Activated CD4-positive, alpha-beta T cell treated with anti-CD3 and anti-CD28 coated beads, Interleukin-2, amount 10 ng/mL, durations not matched to agents 24 days and 14 days (primary cell): ENCODE results near the gene GPX8. TPM values are rescaled to one million over a fixed set of nuclear protein-coding genes. Genes with fewer than 3 reads are reported as not detected.
A peak's percentile ranks its signal among the peaks of the same experiment; 100 is the strongest.

Source experiments
- DNase-seq: peaks from one replicate; pipeline ENCODE4 v3.0.0; 2022
- H3K27ac Mint-ChIP-seq: one replicate; pipeline ENCODE4 v1.8.0; 2022; ENCODE audit warnings: mild to moderate bottlenecking, mixed read lengths
- H3K27me3 Mint-ChIP-seq: one replicate; pipeline ENCODE4 v1.8.0; 2022; ENCODE audit warnings: mixed read lengths
- H3K36me3 Mint-ChIP-seq: one replicate; pipeline ENCODE4 v1.8.0; 2022; ENCODE audit warnings: low read depth, mild to moderate bottlenecking, mixed read lengths
- H3K4me1 Mint-ChIP-seq: one replicate; pipeline ENCODE4 v1.8.0; 2021; ENCODE audit warnings: mixed read lengths
- H3K4me3 Mint-ChIP-seq: one replicate; pipeline ENCODE4 v1.8.0; 2022; ENCODE audit warnings: mild to moderate bottlenecking, moderate library complexity, mixed read lengths
- H3K9me3 Mint-ChIP-seq: one replicate; pipeline ENCODE4 v1.8.0; 2021; ENCODE audit warnings: mixed read lengths
- intact Hi-C: fragments of 100-400 bp; cut with micrococcal nuclease; formaldehyde crosslinking; loops from one replicate; pipeline ENCODE4 v1.15.1; 2023
- total RNA-seq: library from RNA; stranded (reverse); gene quantifications from 2 replicates; pipeline ENCODE4 v1.2.3, GENCODE V29; 2022

GPX8 gene
- total RNA-seq, 1 donor from 2014 or later, result not detected

DNA sequence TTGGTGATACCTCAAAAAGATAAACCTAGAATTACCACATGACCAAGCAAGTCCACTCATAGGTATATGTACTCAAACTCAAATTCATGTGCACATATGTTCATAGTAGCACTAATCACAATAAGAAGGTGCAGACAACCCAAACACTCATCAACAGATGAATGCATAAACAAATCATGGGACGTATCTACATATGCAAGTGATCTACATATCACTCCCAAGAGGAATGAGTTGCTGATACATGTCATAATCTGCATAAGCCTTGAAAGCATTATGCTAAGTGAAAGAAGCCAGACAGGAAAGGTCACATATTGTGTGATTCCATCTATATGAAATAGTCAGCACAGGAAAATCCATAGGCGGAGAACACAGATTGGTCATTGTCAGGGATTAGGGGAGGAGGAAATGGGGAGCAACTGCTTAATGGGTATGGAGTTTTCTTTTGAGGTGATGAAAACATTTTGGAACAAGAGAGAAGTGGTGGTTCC, 10.6 kb upstream of the GPX8 start:
- Mint-ChIP-seq H3K36me3 (peaks cover 3% of the 10 kb centered on the region), H3K27me3 (peaks cover 63% of the 10 kb centered on the region), H3K4me1 (peaks cover 17% of the 10 kb centered on the region), H3K9me3 (no peaks in the 10 kb centered on the region), H3K27ac (no peak overlapping the region), H3K4me3 (no peak overlapping the region)
- intact Hi-C loops, result loop anchor here (10.0 kb wide), 1 partner anchor 635 kb away; the partner anchor contains the start of gene SNX18
- no peak for DNase-seq

DNA sequence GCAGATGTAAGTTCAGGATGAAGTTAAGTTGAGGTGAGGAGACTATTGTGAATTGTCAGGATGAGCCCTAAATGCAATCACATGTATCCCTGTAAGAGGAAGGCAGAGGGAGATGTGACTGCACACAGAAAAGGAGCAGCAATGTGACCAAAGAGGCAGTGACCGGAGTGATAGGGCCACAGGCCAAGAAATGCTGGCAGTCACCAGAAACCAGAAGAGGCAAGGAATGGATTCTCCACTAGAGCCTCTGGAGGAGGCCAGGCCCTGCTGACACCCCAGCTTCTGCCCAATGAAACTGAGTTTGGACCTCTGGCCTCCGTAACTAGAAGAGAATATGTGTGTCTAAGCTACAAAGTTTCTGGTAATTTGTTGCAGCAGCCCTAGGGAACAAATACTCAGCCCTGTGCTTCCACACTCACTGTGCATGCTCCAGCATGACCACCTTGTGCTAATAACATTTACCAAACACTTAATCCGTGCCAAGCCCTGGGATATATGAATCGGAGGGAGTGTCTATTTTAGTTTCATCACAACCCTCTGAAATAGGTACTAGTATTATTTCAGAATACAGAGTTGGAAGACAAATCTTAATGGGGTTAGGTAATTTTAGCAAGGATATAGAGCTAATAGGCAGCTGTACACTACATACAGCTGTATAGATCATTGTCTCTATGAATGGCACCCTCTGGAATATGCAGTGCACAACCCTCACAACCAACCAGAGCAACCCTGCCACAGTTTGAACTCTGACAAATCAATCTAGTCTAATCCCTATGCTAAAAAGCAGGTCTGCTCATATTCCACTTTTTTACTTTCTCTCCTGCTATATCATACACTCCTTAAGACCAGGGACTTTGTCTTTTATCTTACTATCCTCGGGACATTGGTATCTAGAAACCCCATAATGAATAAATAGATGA, 7.8 kb upstream of the GPX8 start:
- Mint-ChIP-seq H3K36me3 (no peaks in the 10 kb centered on the region), H3K27ac (no peak overlapping the region), H3K9me3 (no peaks in the 10 kb centered on the region), H3K27me3 (peaks cover 74% of the 10 kb centered on the region), H3K4me1 (no peaks in the 10 kb centered on the region), H3K4me3 (no peak overlapping the region)
- no peak for DNase-seq
- intact Hi-C loops, result no loop called here

DNA sequence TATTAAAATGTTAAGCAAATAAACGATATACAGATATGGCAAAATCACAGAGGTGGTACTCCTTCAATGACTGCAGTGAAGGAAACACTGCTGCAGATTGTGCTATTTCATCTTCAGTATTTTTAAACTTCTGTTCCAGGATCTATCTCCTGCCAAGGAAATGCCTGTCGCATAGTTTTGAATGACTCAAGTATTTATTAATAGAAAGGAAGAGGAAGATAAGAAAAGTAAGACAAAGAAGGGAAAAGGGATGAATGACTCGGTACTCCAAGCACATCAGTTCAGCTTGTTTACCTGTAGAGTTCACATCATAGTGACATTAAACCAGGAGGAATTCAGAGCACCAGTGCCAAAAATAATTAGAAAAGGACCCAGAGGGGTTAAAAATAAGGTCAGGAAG, 5.1 kb upstream of the GPX8 start:
- no peak for DNase-seq
- peaks cover 67% of the 10 kb centered on the region for H3K27me3 Mint-ChIP-seq
- no peaks in the 10 kb centered on the region for H3K36me3 Mint-ChIP-seq
- H3K27ac Mint-ChIP-seq, result no peak overlapping the region
- H3K4me3 Mint-ChIP-seq, result no peak overlapping the region
- no peaks in the 10 kb centered on the region for H3K4me1 Mint-ChIP-seq
- no peaks in the 10 kb centered on the region for H3K9me3 Mint-ChIP-seq
- intact Hi-C loops, result no loop called here

DNA sequence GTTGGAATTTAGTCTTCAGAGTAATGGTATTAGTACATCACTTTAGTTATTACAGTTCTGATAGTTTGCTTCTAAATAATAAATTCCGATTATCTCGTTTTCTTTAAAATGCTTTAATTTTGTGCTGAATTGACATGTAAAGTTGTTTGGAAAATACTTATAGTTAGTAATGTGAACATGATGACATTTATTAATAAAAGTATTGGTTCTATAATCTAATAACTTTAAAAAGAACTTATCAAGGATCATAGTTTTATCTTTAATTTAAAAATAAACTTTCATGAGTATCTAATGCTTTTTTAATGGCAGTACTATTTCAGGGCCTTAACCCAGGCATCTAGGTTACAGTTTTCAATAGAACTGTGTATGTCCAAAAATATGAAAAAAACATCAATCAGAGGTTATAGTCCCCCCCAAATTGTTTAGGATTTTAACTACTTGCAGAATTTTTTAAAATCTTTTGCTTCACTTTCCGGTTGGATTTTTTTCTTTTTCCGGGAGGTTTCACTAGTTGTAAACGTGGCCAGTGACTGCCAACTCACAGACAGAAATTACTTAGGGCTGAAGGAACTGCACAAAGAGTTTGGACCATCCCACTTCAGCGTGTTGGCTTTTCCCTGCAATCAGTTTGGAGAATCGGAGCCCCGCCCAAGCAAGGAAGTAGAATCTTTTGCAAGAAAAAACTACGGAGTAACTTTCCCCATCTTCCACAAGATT, 680 bp downstream of the GPX8 start:
- H3K36me3 Mint-ChIP-seq, result no peaks in the 10 kb centered on the region
- no peaks in the 10 kb centered on the region for H3K9me3 Mint-ChIP-seq
- no peaks in the 10 kb centered on the region for H3K4me1 Mint-ChIP-seq
- no peak overlapping the region for H3K27ac Mint-ChIP-seq
- intact Hi-C loops, result no loop called here
- DNase-seq, result no peak
- H3K4me3 Mint-ChIP-seq, result no peak overlapping the region
- peaks cover 60% of the 10 kb centered on the region for H3K27me3 Mint-ChIP-seq

DNA sequence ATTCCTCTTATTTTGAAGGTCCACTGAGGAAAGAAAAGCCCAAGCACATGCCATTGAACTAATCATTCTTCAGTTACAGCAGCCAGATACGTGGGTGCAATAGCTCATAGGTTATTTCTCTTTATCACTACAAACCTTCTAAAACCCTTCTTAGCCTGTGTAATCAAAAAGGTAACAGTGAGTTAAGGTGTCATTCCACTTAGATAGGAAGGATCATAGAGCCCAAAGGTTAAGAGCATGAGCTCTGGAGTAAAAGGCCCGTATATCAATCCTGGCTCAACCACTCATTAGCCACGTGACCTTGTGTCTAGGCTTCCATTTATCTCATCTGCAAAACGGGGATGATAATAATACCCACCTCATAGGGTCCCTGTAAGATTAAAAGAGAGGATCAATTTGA, 2.7 kb downstream of the GPX8 start:
- DNase-seq, result peak; percentile 27
- Mint-ChIP-seq H3K36me3 (no peaks in the 10 kb centered on the region), H3K4me1 (no peaks in the 10 kb centered on the region), H3K9me3 (no peaks in the 10 kb centered on the region), H3K4me3 (no peak overlapping the region), H3K27me3 (peaks cover 66% of the 10 kb centered on the region), H3K27ac (no peak overlapping the region)
- intact Hi-C loops, result no loop called here

DNA sequence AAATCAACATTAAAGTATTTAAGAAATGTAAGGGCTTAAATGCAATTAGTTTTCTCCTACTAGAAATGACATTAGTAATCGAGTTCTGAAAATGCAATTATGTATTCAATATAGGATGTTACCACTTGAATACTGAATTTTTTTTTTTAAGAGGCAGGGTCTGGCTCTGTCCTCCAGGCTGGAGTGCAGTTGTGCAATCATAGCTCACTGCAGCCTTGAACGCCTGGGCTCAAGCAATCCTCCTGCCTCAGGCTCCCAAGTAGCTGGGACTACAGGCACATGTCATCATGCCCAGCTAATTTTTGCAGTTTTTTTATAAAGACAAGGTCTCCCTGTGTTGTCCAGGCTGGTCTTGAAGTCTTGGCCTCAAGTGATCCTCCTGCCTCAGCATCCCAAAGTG, 11.5 kb downstream of the GPX8 start:
- peaks cover 27% of the 10 kb centered on the region for H3K4me1 Mint-ChIP-seq
- intact Hi-C loops, result loop anchor here (10.0 kb wide), 3 partner anchors 243 to 857 kb away; partner anchors contain the start of gene ARL15
- no peaks in the 10 kb centered on the region for H3K9me3 Mint-ChIP-seq
- H3K27me3 Mint-ChIP-seq, result peaks cover 71% of the 10 kb centered on the region
- no peak for DNase-seq
- H3K36me3 Mint-ChIP-seq, result no peaks in the 10 kb centered on the region
- H3K27ac Mint-ChIP-seq, result no peak overlapping the region
- H3K4me3 Mint-ChIP-seq, result no peak overlapping the region

DNA sequence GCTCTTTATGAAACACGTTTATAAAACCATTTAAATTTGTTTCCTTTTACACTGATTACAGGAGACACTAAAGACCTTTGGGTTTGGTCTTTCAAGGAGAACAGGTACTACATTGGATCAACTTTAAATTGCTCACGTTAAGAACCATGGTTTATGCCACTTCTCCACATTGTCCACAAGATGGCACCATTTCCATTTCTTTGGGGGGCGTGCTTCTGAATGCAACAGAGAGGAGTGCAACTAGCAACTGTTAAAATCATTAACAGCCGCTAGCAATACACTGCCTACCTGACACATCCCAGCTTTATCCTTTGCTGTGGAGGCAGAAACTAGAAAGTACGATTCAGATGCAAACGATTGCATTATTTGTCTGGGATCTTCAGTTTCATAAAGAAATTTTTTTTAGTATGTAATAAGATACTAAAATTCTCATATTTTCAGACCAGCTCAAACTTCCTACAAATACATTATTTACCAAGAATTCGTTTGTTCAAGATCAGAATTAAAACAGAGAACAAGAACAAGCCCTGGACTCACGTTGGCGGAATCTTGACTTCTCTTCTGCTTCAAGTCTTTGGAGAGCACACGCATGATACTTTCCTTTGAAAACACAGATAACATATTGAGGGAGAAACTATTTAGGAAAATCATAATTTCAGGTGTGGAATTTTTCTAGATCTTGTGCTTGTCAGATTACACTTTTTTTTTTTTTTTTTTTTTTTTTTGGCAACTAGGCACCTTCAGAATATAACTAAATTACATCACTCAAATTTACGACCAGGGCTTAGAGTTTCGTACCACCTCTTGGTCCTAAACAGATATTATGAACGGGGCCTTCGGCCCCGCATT, 12.3 kb downstream of the GPX8 start:
- intact Hi-C loops, result loop anchor here (1.0 to 10.0 kb wide), 5 partner anchors 135 to 857 kb away; partner anchors contain the start of genes ARL15, DHX29 and MTREX
- no peaks in the 10 kb centered on the region for H3K36me3 Mint-ChIP-seq
- peak overlapping the region; percentile 86 for H3K4me3 Mint-ChIP-seq
- H3K9me3 Mint-ChIP-seq, result no peaks in the 10 kb centered on the region
- peaks cover 33% of the 10 kb centered on the region for H3K4me1 Mint-ChIP-seq
- H3K27ac Mint-ChIP-seq, result no peak overlapping the region
- DNase-seq, result peak; percentile 91
- H3K27me3 Mint-ChIP-seq, result peaks cover 72% of the 10 kb centered on the region

DNA sequence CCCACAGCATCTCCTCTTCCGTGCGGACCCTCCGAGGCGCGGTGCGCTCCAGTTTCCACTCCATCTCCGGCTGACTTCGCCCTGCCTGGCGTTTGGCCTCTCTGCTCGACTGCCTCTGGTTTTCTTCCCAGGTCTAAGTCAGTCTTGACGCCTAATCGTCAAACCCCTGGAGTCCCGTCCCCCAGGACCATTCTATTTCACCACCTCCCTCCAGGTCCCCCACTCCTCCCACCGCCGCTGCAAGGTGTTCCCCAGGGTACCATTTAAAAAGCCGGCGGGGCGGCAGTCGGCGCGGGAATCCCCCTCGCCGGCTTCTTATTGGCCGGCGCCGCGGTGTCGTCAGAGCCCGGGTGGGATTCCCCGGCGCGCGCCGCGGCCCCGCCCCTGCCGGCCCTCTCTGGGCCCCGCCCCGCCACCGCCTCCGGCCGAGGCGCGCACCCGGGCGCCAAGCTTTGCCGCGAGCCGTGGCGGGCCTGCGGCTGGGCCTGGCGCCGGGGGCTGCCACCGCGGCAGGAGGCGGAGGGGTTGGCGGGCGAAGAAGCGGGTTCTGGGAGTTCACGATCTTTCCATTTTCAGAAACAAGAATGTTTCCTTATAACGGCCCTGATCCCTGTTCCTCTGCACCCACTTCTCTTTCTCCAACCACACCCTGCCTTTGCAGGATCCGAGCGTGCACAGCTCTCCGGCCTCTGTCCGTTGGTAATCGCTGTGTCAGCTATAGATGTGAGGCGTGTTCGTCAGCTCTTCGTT, 13.1 kb downstream of the GPX8 start, which contains the start of gene CDC20B:
CDC20B (minus strand) TSS at position 241 of the 750 bp plus-strand sequence; CDS start at position 64, 177 bp downstream.
- intact Hi-C loops, result loop anchor here (1.0 to 10.0 kb wide), 6 partner anchors 60 to 858 kb away; partner anchors contain the start of genes ARL15, CCNO, DHX29 and MTREX
- peaks cover 70% of the 10 kb centered on the region for H3K27me3 Mint-ChIP-seq
- H3K9me3 Mint-ChIP-seq, result no peaks in the 10 kb centered on the region
- DNase-seq, result peak; percentile 94
- H3K27ac Mint-ChIP-seq, result peak within 1 kb of the TSS; percentile 62
- peak within 1 kb of the TSS; percentile 86 for H3K4me3 Mint-ChIP-seq
- H3K36me3 Mint-ChIP-seq, result no peaks in the 10 kb centered on the region
- H3K4me1 Mint-ChIP-seq, result peaks cover 33% of the 10 kb centered on the region

DNA sequence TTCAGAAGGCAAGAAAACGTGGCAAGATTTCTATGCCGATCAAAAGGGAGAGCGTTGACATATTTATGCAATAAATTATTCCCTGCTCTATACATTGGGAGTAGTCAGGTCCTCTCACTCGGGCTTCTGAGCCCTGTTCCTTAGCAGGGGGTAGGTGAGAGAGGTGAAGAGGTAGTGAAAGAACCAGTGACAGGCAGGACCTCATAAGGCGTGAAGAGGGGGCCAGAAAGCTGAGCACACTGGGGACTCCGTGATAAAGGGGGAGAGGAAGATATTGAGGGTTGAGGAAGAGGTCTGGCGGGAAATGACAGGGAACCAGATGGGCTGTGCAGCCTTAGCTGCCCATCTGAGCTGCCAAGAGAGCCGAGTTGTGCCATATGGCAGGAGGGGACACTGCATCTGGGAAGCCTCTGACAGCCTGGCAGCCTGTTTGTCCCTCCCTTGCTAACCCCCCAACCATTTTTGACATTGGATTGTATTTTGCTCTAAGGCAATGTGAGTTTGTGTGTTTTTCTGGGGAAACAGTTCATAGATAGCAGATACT, 13.8 kb downstream of the GPX8 start:
- intact Hi-C loops, result loop anchor here (1.0 to 10.0 kb wide), 5 partner anchors 60 to 859 kb away; partner anchors contain the start of genes ARL15 and CCNO
- Mint-ChIP-seq H3K27me3 (peaks cover 70% of the 10 kb centered on the region), H3K9me3 (no peaks in the 10 kb centered on the region), H3K4me1 (peaks cover 33% of the 10 kb centered on the region), H3K4me3 (peak overlapping the region; percentile 83), H3K36me3 (no peaks in the 10 kb centered on the region), H3K27ac (peak overlapping the region; percentile 25)
- no peak for DNase-seq

DNA sequence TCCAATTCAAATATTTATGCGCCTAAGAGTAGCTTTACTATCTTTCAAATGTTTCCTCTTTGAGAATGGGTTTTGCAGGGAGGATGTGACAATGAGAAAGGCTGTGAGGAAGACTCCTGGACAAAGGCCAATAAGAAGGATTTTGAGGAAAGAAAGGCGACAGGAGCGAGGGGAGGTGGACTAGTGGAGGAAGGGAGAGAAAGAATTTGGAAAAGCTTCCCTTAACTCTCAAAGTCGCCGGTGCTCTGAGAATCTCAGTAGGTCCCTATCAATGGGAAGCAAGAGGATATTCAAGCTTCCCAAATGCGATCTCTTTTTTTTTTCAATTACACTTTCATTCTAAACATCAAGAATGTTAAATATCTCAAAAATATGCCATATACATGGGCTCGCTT, 15.8 kb downstream of the GPX8 start:
- no peak for DNase-seq
- Mint-ChIP-seq H3K36me3 (no peaks in the 10 kb centered on the region), H3K27ac (no peak overlapping the region), H3K27me3 (peaks cover 78% of the 10 kb centered on the region), H3K9me3 (no peaks in the 10 kb centered on the region), H3K4me1 (peaks cover 29% of the 10 kb centered on the region), H3K4me3 (peak overlapping the region; percentile 77)
- intact Hi-C loops, result loop anchor here (5.0 to 10.0 kb wide), 4 partner anchors 239 to 861 kb away; partner anchors contain the start of genes ARL15 and PLPP1

DNA sequence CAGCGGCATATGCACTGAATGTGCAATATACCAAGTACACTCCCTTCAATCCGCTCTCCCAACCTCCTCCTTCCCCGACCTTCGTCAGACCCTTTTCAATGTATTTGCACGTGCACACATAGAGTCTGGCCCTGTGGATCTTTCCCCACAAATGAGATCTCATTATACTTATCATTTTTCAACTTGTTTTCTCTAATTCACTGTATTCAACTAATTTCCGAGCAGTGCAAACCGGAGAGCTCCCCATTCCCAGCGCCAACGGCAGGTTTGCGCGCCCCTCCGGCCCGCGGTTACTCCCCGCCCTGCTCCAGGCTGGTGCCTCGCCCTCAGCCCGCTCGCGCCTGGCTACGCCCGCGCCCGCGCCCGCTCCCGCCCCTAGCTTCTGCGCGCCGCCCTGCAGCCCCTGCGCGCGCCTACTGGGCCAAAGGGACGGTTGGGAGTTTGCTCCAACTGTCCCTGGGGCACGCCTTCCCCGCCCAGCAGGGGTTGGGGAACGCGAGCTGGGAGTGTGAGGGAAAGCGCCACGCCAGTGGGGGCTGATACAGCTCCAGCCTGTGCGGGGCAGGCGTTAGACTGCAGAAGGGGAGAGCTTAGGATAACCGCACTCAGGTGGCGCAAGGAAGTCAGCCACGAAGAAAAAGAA, 16.3 kb downstream of the GPX8 start:
- no peak overlapping the region for H3K27ac Mint-ChIP-seq

DNA sequence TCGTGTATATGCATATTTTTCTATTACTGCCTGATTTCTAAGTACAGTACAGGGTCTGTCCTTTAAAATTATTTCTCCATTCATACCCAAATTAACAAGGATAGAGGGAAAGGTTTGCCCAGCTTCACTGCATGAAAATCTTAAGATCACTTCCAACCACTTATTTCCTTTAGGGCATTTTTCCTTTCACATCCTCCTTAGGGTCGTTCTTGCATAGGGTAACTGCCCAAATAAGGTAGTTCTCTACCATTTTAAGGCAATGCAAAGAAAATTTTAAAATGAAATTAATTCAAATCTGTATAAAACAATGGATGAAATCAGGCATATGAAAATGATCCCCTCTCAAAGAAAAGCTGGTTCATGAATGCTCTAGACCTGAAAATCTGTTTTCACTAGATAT, 17.1 kb downstream of the GPX8 start:
- no peak overlapping the region for H3K4me3 Mint-ChIP-seq
- no peak overlapping the region for H3K27ac Mint-ChIP-seq
- peaks cover 83% of the 10 kb centered on the region for H3K27me3 Mint-ChIP-seq
- peaks cover 29% of the 10 kb centered on the region for H3K4me1 Mint-ChIP-seq
- DNase-seq, result no peak
- H3K36me3 Mint-ChIP-seq, result no peaks in the 10 kb centered on the region
- intact Hi-C loops, result loop anchor here (5.0 to 10.0 kb wide), 4 partner anchors 238 to 862 kb away; partner anchors contain the start of genes ARL15 and PLPP1
- no peaks in the 10 kb centered on the region for H3K9me3 Mint-ChIP-seq

More for the DNA sequence above, 16.3 kb downstream of the GPX8 start:
- Mint-ChIP-seq H3K36me3 (no peaks in the 10 kb centered on the region), H3K4me3 (peak overlapping the region; percentile 77), H3K27me3 (peaks cover 80% of the 10 kb centered on the region), H3K4me1 (peaks cover 29% of the 10 kb centered on the region), H3K9me3 (no peaks in the 10 kb centered on the region)
- intact Hi-C loops, result loop anchor here (5.0 to 10.0 kb wide), 4 partner anchors 239 to 861 kb away; partner anchors contain the start of genes ARL15 and PLPP1
- peak; percentile 81 for DNase-seq
